ENCODE results near the gene IL3.

The IL3 gene

GRCh38 chr5:132026516-132027008 lies 33.9 kb upstream of the IL3 start:
- DNase-seq (ENCODE audit: low read depth): no peak

GRCh38 chr5:132027027-132027426 lies 33.4 kb upstream of the IL3 start:
- DNase-seq (ENCODE audit: low read depth): no peak

GRCh38 chr5:132029609-132030330 lies 30.7 kb upstream of the IL3 start:
- no peak for DNase-seq (ENCODE audit: low read depth)

- DNase-seq (ENCODE audit: low read depth): no peak
Observed at GRCh38 chr5:132030610-132031009, 29.8 kb upstream of the IL3 start.

- DNase-seq (ENCODE audit: low read depth): no peak
Observed at GRCh38 chr5:132032196-132032595, 28.3 kb upstream of the IL3 start.

GRCh38 chr5:132033122-132033521 lies 27.3 kb upstream of the IL3 start:
- no peak for DNase-seq (ENCODE audit: low read depth)

- no peak for DNase-seq (ENCODE audit: low read depth)
Observed at GRCh38 chr5:132037353-132037752, 23.1 kb upstream of the IL3 start.

- no peak for DNase-seq (ENCODE audit: low read depth)
Observed at GRCh38 chr5:132044207-132044606, 16.2 kb upstream of the IL3 start.

- no peak for DNase-seq (ENCODE audit: low read depth)
Observed at GRCh38 chr5:132046880-132047299, 13.6 kb upstream of the IL3 start.

- DNase-seq (ENCODE audit: low read depth): no peak
Observed at GRCh38 chr5:132049093-132049492, 11.4 kb upstream of the IL3 start.

- no peak for DNase-seq (ENCODE audit: low read depth)
Observed at GRCh38 chr5:132049559-132049958, 10.9 kb upstream of the IL3 start.

- no peak for DNase-seq (ENCODE audit: low read depth)
Observed at GRCh38 chr5:132050136-132050535, 10.3 kb upstream of the IL3 start.

- no peak for DNase-seq (ENCODE audit: low read depth)
Observed at GRCh38 chr5:132050661-132051552, 9.5 kb upstream of the IL3 start.

- DNase-seq (ENCODE audit: low read depth): no peak
Observed at GRCh38 chr5:132052520-132052919, 7.9 kb upstream of the IL3 start.

- no peak for DNase-seq (ENCODE audit: low read depth)
Observed at GRCh38 chr5:132053483-132053882, 7.0 kb upstream of the IL3 start.

GRCh38 chr5:132054031-132054696 lies 6.3 kb upstream of the IL3 start:
- DNase-seq (ENCODE audit: low read depth): no peak

- DNase-seq (ENCODE audit: low read depth): no peak
Observed at GRCh38 chr5:132054697-132055440, 5.6 kb upstream of the IL3 start.

GRCh38 chr5:132055441-132055807 lies 5.0 kb upstream of the IL3 start:
- no peak for DNase-seq (ENCODE audit: low read depth)

- no peak for DNase-seq (ENCODE audit: low read depth)
Observed at GRCh38 chr5:132055808-132056609, 4.4 kb upstream of the IL3 start.

- DNase-seq (ENCODE audit: low read depth): no peak
Observed at GRCh38 chr5:132056610-132057497, 3.6 kb upstream of the IL3 start.
